ENCODE data around the gene CSF3R. TPM values are rescaled to one million over a fixed set of nuclear protein-coding genes. Genes with fewer than 3 reads are reported as not detected.

CSF3R gene
- 9.3 TPM for polyA plus RNA-seq (2012; ENCODE audit: insufficient read length, low read depth)

GRCh38 chr1:36482724-36483388, at the start of gene CSF3R:
CSF3R (minus strand) TSS chr1:36482913; CDS start chr1:36479496, 3,417 bp downstream.
- TF ChIP-seq SIN3A (IDR thresholded peaks at IDR 0.05; ENCODE audit: borderline replicate concordance, insufficient read depth, low read length) (no peak), POLR2AphosphoS5 (IDR thresholded peaks at IDR 0.05; ENCODE audit: low read depth, low read length) (no peak), FOXP2 (optimal IDR thresholded peaks at IDR 0.05; ENCODE audit: borderline replicate concordance, extremely low read depth, extremely low read length, insufficient read depth) (no peak), TAF1 (IDR thresholded peaks at IDR 0.05; ENCODE audit: borderline replicate concordance, insufficient read depth, low read length) (no peak), REST (IDR thresholded peaks at IDR 0.05; ENCODE audit: insufficient read depth in 1 of 2, low read depth in 2 of 2, low read length in 2 of 2) (no peak)

- no peak for TF ChIP-seq FOXP2 (optimal IDR thresholded peaks at IDR 0.05; ENCODE audit: borderline replicate concordance, extremely low read depth, extremely low read length, insufficient read depth)
Measured at GRCh38 chr1:36531833-36532232, 49.1 kb upstream of the CSF3R start.

DNA sequence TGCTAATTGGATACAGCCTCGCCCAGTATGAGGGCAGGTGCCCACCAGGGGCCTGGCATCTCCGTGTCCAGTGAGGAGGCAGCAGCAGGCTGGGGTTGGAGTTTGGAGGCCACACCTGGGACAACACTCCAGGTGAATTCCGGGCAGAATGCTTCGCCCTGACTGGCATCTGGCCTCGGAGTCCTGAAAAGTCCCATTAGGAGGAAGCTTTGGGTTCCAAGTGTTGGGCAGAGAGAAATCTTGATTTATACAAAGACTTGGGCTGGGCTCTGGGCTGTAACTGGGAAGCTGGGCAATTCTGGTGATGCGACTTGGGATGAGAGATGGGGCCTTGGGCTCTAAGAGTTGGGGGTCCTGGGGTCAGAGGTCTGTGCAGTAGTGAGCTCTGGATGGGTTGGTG, 48.1 kb upstream of the CSF3R start:
- TF ChIP-seq SIN3A (IDR thresholded peaks at IDR 0.05; ENCODE audit: borderline replicate concordance, insufficient read depth, low read length) (no peak), POLR2AphosphoS5 (IDR thresholded peaks at IDR 0.05; ENCODE audit: low read depth, low read length) (no peak), TAF1 (IDR thresholded peaks at IDR 0.05; ENCODE audit: borderline replicate concordance, insufficient read depth, low read length) (no peak), FOXP2 (optimal IDR thresholded peaks at IDR 0.05; ENCODE audit: borderline replicate concordance, extremely low read depth, extremely low read length, insufficient read depth) (no peak), REST (IDR thresholded peaks at IDR 0.05; ENCODE audit: insufficient read depth in 1 of 2, low read depth in 2 of 2, low read length in 2 of 2) (no peak)

- TF ChIP-seq FOXP2 (optimal IDR thresholded peaks at IDR 0.05; ENCODE audit: borderline replicate concordance, extremely low read depth, extremely low read length, insufficient read depth): no peak
- TF ChIP-seq SIN3A (IDR thresholded peaks at IDR 0.05; ENCODE audit: borderline replicate concordance, insufficient read depth, low read length): no peak
- no peak for TF ChIP-seq REST (IDR thresholded peaks at IDR 0.05; ENCODE audit: insufficient read depth in 1 of 2, low read depth in 2 of 2, low read length in 2 of 2)
- TF ChIP-seq TAF1 (IDR thresholded peaks at IDR 0.05; ENCODE audit: borderline replicate concordance, insufficient read depth, low read length): no peak
- no peak for TF ChIP-seq POLR2AphosphoS5 (IDR thresholded peaks at IDR 0.05; ENCODE audit: low read depth, low read length)
Measured at GRCh38 chr1:36530261-36530660, 47.5 kb upstream of the CSF3R start.

DNA sequence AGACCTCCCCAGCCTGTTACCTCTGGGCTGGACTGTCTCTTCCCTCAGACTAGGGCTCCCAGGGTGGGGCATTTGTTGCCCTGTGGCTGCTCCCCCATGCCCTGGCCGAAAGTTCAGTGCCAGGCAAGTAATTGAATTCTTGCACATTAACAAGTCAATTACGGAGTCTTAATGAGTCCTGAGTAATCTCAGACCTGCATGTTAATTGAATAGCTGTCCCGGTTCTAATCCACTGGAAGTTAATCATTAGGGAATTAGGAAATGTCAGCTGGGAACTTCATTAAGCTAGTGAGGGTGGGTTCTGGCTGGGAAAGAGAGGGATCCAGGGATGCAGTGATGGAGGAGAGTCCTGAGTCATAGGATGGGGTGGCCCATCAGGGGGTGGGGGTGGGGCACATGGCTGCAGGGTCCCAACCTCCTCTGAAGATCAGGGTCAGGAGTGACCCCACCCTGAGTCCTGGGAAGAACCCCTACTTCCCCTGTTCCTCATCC, 47.1 kb upstream of the CSF3R start:
- TF ChIP-seq POLR2AphosphoS5 (IDR thresholded peaks at IDR 0.05; ENCODE audit: low read depth, low read length): no peak

DNA sequence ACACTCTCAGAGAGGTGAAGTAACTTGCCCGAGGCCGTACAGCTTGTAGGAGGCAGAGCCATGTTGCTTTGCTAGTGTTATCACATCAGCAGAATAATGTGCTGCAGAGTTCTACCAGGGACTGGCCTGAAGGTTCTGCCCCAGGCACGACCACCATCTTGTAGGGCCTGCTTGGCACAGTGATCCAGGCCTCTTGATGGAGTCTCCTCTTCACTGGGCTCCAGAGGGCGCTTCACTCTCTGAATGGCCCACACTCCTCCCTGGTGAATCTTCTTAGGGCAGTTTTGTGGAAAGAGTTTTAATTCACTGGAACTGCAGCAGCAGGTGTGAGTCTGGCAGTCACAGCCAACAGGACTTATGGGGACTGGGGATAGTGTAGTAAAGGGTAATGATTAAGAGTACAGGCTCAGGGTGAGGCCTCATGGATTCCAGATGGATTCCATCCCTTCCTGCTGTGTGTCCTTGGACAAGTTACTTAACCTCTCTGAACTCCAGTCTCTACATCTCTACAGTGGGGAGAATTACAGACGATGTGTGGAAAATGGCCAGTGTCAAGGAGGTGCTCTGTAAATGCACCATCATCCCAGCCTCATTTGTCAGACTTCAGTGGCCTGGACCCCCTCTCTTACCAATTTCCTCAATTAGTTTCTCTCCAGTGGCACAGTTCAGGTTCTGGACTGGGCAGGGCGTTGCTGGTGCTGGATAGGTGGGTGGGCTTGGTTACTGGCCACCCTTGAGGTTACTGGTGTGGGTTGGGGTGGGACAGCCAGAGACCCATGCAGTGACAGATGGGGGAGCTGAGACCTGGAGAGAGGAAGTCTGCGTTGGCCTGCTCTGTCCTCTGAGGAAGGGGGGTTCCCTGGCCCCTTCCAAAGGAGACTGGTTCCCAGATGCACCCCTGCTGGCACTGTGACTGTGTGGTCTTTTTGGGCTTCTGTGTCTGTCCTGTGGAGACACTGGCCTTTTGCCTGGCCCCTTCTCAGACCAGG, 45.9 kb upstream of the CSF3R start:
- no peak for TF ChIP-seq POLR2AphosphoS5 (IDR thresholded peaks at IDR 0.05; ENCODE audit: low read depth, low read length)
- no peak for TF ChIP-seq SIN3A (IDR thresholded peaks at IDR 0.05; ENCODE audit: borderline replicate concordance, insufficient read depth, low read length)
- no peak for TF ChIP-seq TAF1 (IDR thresholded peaks at IDR 0.05; ENCODE audit: borderline replicate concordance, insufficient read depth, low read length)
- no peak for TF ChIP-seq REST (IDR thresholded peaks at IDR 0.05; ENCODE audit: insufficient read depth in 1 of 2, low read depth in 2 of 2, low read length in 2 of 2)
- TF ChIP-seq FOXP2 (optimal IDR thresholded peaks at IDR 0.05; ENCODE audit: borderline replicate concordance, extremely low read depth, extremely low read length, insufficient read depth): no peak
